Measurements from ENCODE around the gene PTK6.

PTK6 gene

DNA sequence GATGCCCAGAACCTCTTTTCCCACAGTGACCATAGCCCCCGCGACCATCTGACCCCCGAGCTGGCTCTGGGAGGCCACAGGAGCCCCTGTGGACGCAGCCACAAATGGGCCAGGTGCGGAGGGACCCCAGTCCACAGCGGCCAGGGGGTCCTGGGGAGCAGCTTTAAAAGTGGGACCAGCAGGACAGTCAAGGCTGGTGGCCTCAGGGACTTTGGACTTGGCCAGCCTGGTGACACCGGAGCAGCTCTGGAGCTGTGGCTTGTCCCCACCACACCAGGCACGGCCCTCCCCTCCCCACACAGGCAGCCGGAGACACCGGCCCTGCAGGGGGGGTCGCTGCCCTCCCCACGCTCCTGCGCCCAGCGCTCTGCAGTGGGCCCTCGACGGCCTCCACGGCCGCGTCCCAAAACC lies 20.3 kb upstream of the PTK6 start:
- DNase-seq (ENCODE audit: low spot score): no peak

DNA sequence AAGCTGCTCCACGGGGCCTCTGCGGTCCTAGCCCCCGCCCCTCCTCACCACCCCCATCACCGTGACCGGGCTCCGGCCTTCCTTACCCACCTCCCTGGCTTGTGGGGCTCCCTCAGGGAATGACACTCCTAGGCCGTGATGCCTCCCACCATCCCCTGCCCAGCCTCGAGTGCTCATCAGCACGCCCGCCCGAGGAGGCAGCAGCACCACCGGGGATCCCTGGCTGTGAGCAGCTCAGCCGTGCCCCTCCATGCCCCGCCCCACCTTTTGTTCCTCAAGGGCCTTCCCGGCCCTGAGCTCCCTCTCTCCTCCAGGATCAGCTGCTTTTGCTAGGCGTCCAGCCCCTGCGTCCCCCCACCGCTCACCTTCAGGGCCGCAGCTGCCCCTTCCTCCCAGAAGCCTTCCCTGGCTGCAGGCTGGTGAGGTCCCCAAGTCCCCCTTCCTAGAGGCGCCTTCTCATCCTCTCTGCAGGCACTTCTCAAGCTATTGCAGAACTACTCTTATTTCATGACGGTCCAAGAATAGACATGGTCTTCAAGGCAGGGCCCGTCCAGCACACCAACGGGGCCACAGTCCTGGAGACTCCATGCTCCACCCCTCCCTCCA lies 19.8 kb upstream of the PTK6 start:
- DNase-seq (ENCODE audit: low spot score): no peak

DNA sequence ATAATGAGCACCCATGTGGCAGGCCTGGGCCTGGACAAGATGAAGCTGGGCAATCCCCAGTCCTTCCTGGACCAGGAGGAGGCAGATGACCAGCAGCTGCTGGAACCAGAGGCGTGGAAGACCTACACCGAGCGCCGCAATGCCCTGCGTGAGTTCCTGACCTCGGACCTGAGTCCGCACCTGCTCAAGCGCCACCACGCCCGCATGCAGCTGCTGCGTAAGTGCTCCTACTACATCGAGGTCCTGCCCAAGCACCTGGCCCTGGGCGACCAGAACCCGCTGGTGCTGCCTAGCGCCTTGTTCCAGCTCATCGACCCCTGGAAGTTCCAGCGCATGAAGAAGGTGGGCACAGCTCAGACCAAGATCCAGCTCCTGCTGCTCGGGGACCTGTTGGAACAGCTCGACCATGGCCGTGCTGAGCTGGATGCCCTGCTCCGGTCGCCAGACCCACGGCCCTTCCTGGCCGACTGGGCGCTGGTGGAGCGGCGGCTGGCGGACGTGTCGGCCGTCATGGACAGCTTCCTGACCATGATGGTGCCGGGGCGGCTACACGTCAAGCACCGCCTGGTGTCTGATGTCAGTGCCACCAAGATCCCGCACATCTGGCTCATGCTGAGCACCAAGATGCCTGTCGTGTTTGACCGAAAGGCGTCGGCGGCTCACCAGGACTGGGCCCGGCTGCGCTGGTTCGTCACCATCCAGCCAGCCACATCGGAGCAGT lies 18.6 kb upstream of the PTK6 start:
- DNase-seq (ENCODE audit: low spot score): no peak

DNA sequence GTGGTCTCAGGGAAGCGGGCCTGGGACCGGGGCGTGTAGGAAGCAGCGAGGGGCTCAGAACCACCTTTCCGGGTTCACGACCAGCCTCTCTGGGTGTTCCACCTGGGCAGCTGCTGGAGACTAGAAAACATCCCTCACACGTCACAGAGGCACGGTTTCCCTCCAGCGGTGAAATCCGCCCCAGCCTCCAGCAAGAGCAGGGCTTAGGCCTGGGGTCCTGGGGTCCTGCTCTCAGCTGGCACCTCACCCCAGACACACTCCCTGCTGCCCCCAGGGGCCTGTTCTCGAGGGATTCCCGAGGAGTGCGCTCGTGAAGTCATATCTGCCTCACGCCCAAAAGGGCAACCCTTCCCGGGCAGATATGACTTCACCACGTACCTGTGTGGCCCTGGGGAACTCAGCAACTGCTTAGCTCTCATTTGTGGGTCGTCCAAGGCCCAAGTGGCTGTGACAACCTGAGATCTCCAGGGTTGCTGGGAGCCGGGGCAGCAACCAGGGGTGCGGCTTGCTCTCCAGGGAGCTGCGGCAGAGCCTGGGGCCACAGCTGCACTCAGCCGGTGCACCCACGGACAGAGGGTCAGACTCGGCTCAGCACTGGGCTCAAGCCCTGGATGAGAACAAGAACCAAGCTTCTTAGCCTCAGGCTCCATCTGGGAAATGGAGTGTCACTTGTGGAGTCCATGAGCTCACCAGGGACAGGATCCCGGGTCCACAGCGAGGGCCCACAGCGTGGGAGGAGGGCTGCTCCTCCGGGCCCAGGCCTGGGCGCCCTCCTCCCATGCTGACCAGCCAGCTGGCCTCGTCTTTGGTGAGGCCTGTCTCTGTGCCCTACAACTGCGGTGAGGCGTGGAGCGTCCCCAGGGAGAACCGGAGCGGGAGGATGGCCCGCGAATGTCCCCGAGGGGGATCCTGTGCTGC lies 17.4 kb upstream of the PTK6 start:
- no peak for DNase-seq (ENCODE audit: low spot score)

DNA sequence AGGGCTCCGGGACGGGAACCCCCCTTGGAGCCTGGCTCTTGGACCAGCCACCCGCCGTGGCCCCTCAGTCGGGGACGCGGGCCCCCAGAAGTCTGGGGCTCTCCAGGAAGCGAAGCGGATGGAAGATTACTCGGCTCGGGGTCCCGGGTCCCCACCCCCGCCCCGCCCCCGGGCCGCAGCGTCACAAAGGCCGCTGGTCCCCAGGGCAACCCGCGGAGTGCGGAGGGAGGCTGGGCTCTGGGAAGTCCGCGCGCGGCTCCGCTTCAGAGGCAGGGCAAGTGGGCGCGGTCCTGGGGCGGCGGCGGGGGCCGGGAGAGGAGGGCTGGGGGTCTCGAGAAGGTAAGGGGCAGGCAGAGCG lies 16.7 kb upstream of the PTK6 start, which contains the start of gene FNDC11:
FNDC11 (plus strand) TSS at position 227 of the 358 bp plus-strand sequence. CDS start 1,505 bp downstream, outside the sequence.
- DNase-seq (ENCODE audit: low spot score): no peak

DNA sequence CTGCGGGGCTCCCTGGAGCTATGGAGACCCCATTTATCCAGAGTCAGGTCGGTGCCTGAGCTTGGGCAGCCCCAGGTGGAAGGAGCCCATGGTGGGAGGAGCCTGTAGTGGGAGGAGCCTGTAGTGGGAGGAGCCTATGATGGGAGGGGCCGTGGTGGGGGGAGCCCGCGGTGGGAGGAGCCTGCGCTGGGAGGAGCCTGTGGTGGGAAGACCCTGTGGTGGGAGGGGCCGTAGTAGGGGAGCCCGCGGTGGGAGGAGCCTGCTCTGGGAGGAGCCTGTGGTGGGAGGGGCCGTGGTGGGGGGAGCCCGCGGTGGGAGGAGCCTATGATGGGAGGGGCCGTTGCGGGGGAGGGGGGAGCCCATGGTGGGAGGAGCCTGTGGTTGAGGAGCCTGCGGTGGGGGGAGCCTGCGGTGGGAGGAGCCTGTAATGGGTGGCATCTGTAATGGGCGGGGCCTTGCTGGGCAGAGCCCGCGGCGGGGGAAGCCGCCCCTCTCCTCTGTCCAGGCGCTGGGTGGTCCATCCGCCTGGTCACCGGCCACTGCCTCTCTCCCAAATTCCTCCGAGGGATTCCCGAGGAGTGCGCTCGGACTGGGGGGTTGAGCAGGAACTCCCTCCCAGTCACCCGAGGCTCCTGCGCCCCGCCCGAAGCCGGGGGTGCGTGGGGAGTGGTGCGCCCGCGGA lies 16.2 kb upstream of the PTK6 start:
- peak; percentile 81 for DNase-seq (ENCODE audit: low spot score)

DNA sequence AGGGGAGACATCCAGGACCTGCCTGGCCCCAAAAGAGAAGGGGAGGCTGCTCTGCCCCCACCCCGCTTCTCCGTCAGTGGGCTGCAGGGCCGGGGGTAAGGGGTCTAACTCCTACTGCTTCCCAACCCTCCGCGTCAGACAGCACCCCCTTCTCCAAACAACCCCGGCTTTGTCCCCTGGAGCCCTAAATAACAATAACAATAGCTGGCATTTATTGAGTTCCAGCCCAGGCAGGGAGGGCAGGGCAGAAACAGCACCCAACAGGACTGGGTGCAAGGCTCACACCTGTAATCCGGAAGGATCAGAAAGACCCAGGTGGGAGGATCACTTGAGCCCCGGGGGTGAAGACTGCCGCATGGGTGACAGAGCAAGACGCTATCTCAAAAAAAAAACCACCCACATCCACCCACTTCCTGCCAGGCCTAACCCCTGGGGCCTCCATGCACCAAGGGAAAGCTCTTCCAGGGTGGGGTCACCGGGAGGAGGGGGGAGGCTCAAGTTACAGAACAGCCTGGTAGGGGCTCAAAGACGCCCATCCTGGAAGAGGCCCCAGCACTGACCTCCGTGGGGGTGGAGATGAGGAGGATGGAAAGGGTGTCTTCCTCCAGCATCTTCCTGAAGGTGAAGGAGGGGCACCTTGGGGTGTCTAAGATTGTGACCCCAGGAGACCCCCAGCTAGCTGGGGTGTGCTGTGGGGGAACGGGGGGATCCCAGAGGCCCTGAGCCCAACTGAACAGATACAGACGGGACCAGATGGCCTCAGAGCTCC lies 15.5 kb upstream of the PTK6 start:
- no peak for DNase-seq (ENCODE audit: low spot score)

DNA sequence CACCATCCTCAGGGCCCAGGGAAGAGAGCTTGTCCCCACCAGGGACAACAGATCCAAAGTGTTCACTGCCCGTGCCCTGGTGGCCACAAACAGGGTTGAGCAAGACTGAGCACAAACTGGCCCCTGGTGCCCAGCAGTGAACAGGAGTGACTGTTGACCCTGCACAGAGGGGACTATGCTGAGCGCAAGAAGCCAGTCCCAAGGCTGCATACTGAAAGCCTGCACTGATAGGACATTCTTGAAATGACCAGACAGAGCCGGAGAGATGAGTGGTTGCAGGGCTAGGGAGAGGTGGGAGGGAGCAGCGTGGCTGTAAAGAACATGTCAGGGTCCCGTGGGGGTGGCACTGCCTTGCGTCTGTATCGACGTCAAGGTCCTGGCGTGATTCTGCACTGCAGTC lies 13.9 kb upstream of the PTK6 start:
- no peak for DNase-seq (ENCODE audit: low spot score)

DNA sequence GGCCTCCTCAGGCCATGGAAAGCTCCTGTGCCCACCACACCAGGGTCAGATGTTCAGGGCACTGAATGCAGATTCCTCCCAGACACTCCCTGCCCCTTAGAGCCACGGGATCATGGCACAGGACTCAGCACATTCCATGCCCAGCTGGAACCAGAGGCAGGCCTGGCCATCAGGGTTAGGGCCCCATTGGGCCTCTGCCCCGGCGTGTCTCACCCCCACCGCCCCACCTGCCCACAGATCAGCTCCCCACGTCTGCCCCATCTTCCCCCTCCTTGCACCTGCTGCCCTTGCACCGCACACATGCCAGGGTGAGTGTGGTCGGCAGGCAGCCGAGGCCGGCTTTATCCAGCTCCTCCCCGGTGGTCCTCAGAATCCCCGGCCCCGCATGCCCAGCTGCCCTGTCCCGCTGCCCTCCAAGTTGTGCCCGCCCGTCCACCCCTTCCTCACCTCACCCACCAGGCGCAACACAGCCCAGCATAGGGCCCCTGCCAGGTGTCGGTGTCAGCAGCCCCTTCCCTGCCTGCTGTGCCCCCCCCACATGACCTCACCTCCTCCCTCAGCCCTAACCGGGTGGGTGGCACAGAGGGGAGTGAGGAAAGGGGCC lies 12.6 kb upstream of the PTK6 start:
- DNase-seq (ENCODE audit: low spot score): no peak

DNA sequence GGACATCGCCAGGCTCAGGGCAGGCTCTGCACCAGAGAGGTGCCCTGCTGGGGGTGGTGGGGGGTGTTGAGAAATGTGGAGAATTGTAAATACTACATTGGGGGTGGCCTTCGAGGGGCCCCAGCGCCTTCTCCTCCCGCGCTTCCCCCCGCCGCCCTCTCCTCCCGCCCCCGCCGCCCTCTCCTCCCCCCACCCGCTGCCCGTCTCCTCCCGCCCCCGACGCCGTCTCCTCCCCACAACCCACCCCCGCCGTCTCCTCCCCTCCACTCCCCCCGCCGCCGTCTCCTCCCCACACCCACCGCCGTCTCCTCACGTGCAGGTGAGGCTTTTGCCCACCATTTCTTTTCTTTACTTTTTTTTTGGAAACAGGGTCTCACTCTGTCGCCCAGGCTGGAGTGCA lies 11.8 kb upstream of the PTK6 start:
- no peak for DNase-seq (ENCODE audit: low spot score)

DNA sequence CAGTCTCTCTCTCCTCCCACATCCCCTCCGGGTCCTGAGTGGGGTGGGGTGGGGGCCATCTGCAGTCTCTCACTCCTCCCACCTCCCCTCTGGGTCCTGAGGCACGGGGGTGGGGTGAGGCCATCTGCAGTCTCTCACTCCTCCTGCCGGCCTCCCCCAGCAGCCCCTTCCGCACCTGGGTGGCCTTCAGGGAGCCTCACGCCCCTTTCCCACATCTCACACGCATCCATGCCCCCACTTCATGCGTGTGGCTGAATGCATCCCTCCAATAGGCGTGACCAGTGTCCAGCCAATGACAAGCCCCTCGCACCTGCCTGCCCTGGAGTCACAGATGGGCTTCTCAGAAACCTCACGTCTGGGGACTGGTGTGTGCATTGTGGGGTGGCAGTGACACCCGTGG lies 11.4 kb upstream of the PTK6 start:
- no peak for DNase-seq (ENCODE audit: low spot score)

DNA sequence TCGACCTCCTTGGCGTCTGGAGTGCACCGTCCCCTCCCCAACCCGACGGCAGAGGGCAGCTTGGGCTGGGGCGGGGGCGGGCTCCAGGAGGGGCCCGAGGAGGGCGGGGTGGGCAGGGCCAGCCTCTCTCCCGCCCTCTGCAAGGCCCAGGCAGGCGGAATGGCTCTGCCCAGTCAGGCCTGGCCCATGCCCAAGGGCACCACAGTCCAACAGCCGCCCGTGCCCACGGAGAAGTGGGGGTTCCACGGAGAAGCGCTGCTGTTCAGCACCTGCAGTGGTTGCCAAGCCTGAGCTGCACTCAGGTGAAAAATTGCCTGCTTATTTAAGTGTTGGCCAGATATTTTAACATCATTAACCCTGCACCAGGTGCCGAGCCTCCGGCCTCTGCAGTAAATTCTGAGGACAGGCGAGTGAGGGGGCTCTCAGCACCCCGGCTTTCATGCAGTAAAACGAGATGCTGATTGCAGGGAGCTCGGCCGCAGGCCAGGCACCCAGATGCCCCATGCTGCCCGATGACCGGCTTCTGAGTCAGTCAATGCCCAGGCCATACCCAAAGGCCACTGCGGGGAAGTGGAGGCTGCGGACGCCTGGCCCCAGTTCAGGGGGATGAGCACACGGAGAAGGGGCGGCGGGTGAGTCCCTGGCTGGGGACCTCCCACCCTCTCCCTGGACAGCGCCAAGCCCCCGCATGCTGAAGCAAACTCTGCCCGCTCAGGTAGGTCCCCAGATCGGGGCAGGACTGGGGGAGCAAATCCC lies 10.7 kb upstream of the PTK6 start, which contains the start of gene SRMS:
SRMS (minus strand) TSS at position 25 of the 756 bp plus-strand sequence. CDS start 286 bp downstream, outside the sequence.
- DNase-seq (ENCODE audit: low spot score): no peak

DNA sequence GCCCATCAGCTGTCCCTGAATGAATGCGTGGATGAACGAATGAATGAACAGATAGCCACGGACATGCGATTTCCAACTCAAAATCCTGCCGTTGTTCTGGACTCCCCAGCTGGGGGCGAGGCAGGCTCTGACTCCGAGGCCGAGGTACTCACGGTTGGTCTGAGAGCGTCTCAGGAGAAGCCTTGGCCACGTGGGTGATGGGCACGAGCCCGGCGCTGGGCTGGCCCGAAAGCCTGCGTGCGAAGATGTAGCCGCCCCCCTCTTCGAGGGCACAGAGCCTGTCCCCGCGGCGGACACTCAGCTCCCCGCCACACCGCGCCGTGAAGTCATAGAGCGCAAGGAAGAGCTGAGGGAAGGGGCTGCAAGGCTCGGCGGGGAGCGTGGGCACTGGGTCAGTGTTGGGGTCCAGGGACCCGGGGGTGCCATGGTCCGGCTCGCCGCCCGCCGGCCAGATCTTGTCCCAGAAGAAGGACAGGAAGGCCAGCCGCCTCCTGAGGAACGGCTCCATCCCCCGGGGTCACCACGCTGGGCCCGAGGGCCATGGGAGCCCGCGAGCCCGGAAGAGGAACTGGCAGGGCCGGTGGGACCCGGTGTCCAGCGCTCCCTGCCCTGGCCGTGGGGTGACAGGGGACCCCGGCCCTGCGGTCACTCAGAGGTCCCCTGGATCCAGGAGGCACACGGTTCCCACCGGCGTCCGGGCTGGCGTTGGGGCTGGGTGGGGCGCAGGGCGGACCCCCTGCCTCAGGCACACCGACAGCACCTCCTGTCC lies 10.0 kb upstream of the PTK6 start:
- no peak for DNase-seq (ENCODE audit: low spot score)

DNA sequence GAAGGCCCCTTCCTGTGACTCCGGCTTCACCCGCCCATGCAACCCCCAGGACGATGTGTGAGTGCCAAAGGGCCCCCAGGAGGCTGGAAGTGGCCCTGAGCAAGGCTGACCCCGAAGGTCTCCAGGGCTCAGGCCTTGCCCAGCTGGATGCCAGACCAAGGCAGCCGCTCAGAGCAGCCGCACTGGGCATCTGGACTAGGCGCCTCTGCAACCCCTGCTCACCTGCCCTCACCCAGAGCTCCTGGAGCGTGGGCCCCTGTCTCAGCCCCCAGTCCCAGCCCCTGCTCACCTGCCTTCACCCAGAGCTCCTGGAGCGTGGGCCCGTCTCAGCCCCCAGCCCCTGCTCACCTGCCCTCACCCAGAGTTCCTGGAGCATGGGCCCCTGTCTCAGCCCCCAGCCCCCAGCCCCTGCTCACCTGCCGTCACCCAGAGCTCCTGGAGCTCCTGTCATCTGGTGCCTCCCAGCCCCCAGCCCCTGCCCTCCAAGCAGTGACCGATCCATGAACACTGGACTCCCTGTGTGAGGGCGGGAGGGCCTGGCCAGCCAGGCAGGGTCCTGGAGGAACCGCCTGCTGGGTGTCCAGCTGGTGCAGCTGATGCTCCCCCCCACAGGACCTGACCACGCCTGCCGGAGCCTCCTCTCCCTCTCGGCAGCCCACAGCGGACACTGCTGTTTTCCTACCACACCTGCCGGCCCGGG lies 9.2 kb upstream of the PTK6 start:
- DNase-seq (ENCODE audit: low spot score): no peak

DNA sequence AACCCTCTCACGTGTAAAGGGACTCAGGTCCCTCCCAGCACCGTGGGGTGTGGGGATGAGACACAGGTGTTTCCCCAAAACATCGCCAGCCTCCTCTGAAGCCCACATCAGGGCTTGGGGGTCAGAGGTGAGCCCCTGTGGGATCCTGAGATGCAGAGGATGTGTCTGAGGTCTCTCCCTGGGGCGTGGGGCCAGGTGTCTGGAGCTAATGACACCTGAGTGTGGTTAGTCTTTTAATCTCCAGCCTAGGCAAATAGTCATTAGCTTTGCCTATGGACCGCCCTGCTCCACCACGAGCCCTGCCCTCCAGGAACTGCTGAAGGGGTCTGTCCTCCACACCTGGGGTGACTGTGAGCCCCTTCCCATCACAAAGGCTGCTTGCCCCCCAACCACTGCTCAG lies 8.6 kb upstream of the PTK6 start:
- no peak for DNase-seq (ENCODE audit: low spot score)

DNA sequence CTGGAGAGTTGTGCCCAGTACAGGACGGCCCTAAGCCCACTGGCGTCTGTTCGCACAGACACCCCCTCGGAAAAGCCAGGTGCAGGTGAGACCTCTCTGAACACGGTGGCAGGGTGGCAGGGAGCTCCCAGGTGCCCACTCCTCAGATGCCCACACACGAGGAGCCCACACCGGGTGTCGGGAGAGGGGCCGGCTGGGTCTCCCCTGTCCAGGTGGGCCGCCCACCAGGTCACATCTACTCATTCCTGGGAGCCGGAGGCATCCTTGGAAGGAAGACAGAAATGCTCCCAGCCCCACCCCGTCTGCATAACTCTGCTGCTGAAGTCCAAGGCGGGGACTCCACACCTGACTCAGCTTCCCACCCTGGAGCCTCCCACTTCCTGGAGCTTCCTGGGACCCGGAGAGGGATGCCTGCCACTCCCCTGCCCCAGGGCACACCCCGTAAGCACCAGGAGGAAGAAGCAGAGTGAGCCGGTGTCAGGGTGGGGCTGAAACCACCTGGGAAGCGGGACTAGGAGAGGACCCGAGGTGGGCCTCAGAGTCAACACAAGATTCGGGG lies 7.9 kb upstream of the PTK6 start:
- no peak for DNase-seq (ENCODE audit: low spot score)

DNA sequence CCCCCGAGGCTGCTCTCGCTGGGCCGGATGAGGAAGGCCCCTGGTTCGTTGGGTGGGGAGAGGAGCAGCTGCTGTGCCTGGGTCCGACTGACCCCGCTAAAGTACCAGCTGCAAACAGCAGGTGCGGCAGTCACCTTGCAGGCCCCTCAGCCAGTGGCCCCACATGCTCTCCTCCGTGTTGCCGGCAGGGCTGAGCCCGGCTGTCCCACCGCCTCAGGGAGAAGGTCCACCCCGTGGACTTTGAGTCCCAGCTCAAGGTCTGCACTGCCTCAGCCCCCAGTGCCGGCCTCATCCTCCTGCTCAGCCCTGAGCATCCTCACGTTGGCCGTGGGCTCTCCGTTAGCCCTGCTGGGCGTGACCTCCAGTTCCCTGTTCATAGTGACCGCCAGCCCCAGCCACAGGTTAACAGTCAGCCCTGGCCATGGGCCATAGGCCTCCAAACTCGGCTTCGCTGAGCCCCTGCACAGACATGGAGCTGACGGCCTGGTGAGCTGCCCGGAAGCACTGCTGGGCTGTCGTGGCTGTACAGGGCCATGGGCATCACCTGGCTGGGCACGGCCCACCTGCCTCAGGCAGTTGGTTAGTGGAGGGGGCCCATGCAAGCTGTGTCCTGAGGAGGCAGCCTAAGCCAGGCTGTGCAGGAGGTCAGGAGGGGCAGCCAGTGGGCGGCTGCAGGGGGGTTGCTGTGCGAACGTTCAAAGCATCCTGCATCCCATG lies 7.2 kb upstream of the PTK6 start:
- no peak for DNase-seq (ENCODE audit: low spot score)

DNA sequence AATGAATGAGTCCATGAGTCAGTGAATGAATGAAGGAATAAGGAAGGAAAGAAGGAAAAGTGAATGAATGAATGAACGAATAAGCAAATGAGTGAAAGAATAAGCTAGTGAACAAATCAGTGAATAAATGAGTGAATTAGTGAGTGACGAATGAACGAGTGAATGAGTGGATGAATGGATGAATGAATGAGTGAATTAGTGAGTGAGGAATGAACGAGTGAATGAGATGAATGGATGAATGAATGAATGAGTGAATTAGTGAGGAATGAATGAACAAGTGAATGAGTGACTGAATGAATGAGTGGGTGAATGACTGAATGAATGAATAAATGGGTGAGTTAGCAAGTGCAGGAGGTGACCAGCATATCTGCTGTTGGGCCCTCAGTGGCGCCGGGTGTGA lies 6.6 kb upstream of the PTK6 start:
- no peak for DNase-seq (ENCODE audit: low spot score)
